ENCODE measurements around the gene PMIS2.

DNA sequence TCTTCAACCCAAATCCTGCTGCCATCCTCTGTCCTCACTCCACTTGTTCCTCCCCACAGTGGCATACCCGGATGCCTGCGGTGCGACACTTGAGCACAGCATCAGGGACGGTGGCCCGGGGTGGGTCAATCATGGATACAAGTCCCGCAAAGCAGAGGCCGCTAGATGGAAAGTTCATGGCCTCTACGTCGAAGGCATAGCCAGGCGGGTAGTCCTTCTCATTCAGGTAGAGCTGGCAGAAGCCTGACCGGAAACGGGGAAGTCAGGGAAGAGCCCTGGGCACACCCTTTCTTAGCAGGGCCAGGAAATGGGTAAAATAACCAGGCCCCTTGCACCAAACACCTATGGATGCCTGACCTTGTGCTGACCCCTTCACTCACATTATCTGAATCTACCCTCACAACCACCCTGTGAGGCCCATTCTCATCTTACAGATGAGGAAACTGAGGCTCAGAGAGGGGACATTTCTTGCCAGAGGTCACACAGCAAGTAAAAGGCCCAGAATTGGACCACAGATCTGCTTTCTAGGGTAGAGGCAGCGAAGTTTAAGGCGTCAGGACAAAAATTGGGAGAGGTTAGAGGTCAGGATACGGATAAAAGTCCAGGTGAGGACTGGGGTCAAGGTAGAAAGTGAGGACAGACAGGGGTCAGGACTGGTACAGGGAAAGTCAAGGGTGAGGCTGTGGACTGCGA, 29.0 kb upstream of the PMIS2 start:
- TF ChIP-seq TAF1 (IDR thresholded peaks at IDR 0.05; ENCODE audit: low read depth, low read length) (no peak), POLR2A (IDR thresholded peaks at IDR 0.05; ENCODE audit: low read depth, low read length) (no peak), SPI1 (IDR thresholded peaks at IDR 0.05; ENCODE audit: low read depth, low read length) (no peak), POLR2AphosphoS5 (IDR thresholded peaks at IDR 0.05; ENCODE audit: low read depth, low read length) (no peak), PAX5 (IDR thresholded peaks at IDR 0.05; ENCODE audit: insufficient read depth, low read length, severe bottlenecking) (no peak), POU2F2 (IDR thresholded peaks at IDR 0.05; ENCODE audit: low read depth, low read length) (no peak)

All from GM12891 (cell line).